GM10248 (cell line): ENCODE data around the gene TRAF6.
A peak's percentile ranks its signal among the peaks of the same experiment; 100 is the strongest.
"Not testable (repeated sequence)": the region's sequence is repeated elsewhere in the genome, so short reads cannot be mapped to it uniquely, and the experiment has no call there.

Experiments used
- CTCF ChIA-PET: fragments of 300-600 bp; sonication (Branson Sonifier 250); formaldehyde crosslinking; extraction: SDS; loops from one replicate; lab custom pipeline; 2021; ENCODE audit warnings: antibody characterized with exemption; lab: Yijun Ruan, JAX
- POLR2A ChIA-PET: fragments of 350-650 bp; sonication (Branson Sonifier 250); formaldehyde crosslinking; extraction: SDS; loops from one replicate; lab custom pipeline; 2020; ENCODE audit warnings: antibody characterized with exemption; lab: Yijun Ruan, JAX
- DNase-seq: peaks from one replicate; pipeline ENCODE4 v3.0.0; 2012; ENCODE audit errors: extremely low spot score
- CTCF ChIP-seq: IDR thresholded peaks from 2 replicates; pipeline ENCODE4 v1.5.1; 2012; ENCODE audit warnings: mild to moderate bottlenecking, low read depth; ENCODE audit errors: extremely low read depth, missing control alignments, control extremely low read depth

TRAF6 gene

GRCh38 chr11:36485298-36486002 is 24.6 kb downstream of the TRAF6 start:
- TF ChIP-seq CTCF: no peak
- POLR2A ChIA-PET: no interaction called here
- no peak for DNase-seq
- CTCF ChIA-PET: interaction anchor here (0.9 to 2.0 kb wide), 3 partner anchors 25 to 193 kb away, joined by 3 to 7 read pairs (median 3); partner anchors contain the start of gene TRAF6

- POLR2A ChIA-PET, CTCF ChIA-PET, DNase-seq: not testable (repeated sequence)
Measured at GRCh38 chr11:36483042-36483441, 27.0 kb downstream of the TRAF6 start.

GRCh38 chr11:36480833-36481232 is 29.2 kb downstream of the TRAF6 start:
- POLR2A ChIA-PET: no interaction called here
- no peak for DNase-seq
- CTCF ChIA-PET: interaction anchor here (1.2 to 6.4 kb wide), 3 partner anchors 8 to 188 kb away, joined by 3 to 156 read pairs (median 48); partner anchors contain the start of genes COMMD9 and PRR5L
- no peak for TF ChIP-seq CTCF

GRCh38 chr11:36478700-36479329 is 31.3 kb downstream of the TRAF6 start:
- CTCF ChIA-PET: interaction anchor here (0.7 to 6.4 kb wide), 38 partner anchors 9 to 863 kb away, joined by 3 to 156 read pairs (median 4); partner anchors contain the start of genes COMMD9 and PRR5L
- TF ChIP-seq CTCF: peak; percentile 65
- POLR2A ChIA-PET: no interaction called here
- DNase-seq: no peak

GRCh38 chr11:36475192-36475591 is 34.9 kb downstream of the TRAF6 start:
- CTCF ChIA-PET: interaction anchor here (1.3 to 6.4 kb wide), 3 partner anchors 18 to 183 kb away, joined by 6 to 156 read pairs (median 9); partner anchors contain the start of genes COMMD9 and PRR5L
- DNase-seq: no peak
- TF ChIP-seq CTCF: no peak
- POLR2A ChIA-PET: no interaction called here

GRCh38 chr11:36471577-36471976 is 38.5 kb downstream of the TRAF6 start:
- ChIA-PET POLR2A (interaction anchor here (0.6 kb wide), 1 partner anchor 248 kb away, joined by 3 read pairs; no protein-coding TSS in a partner anchor), CTCF (interaction anchor here (0.8 to 1.5 kb wide), 2 partner anchors 17 to 21 kb away, joined by 3 to 4 read pairs; no protein-coding TSS in a partner anchor)
- DNase-seq: no peak
- no peak for TF ChIP-seq CTCF
